ENCODE measurements around the gene ST6GALNAC6. TPM values are rescaled to one million over a fixed set of nuclear protein-coding genes. Genes with fewer than 3 reads are reported as not detected.

The ST6GALNAC6 gene
- total and polyA plus RNA-seq, 12 donors: 32.8 to 52.0 (median 42.5) TPM

GRCh38 chr9:127937056-127937387 is 37.6 kb upstream of the ST6GALNAC6 start:
- no peaks in the 10 kb centered on the region for H3K9me3 ChIP-seq
- peak overlapping the region; percentile 60 to 87 (median 76) for H3K4me3 ChIP-seq
- H3K36me3 ChIP-seq: peaks cover 0 to 16% (median 0%) of the 10 kb centered on the region in 9 donors
- WGBS, 2 donors: 14 to 17% methylated on average over 7 of the region's 7 CpGs
- H3K27ac ChIP-seq: peak overlapping the region in 7 of 10 donors; percentile 52 to 88 (median 71)
- intact Hi-C loops (cut with DNase I): no loop called here
- peaks cover 15 to 33% (median 23%) of the 10 kb centered on the region in 9 donors for H3K4me1 ChIP-seq
- DNase-seq (no peak), ATAC-seq (no peak)
- TF ChIP-seq, protein P1, sequence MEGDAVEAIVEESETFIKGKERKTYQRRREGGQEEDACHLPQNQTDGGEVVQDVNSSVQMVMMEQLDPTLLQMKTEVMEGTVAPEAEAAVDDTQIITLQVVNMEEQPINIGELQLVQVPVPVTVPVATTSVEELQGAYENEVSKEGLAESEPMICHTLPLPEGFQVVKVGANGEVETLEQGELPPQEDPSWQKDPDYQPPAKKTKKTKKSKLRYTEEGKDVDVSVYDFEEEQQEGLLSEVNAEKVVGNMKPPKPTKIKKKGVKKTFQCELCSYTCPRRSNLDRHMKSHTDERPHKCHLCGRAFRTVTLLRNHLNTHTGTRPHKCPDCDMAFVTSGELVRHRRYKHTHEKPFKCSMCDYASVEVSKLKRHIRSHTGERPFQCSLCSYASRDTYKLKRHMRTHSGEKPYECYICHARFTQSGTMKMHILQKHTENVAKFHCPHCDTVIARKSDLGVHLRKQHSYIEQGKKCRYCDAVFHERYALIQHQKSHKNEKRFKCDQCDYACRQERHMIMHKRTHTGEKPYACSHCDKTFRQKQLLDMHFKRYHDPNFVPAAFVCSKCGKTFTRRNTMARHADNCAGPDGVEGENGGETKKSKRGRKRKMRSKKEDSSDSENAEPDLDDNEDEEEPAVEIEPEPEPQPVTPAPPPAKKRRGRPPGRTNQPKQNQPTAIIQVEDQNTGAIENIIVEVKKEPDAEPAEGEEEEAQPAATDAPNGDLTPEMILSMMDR (IDR thresholded peaks at IDR 0.05): no peak
- no peaks in the 10 kb centered on the region for H3K27me3 ChIP-seq

- ATAC-seq: no peak
- Histone ChIP-seq H3K4me1 (peaks cover 18 to 37% (median 25%) of the 10 kb centered on the region in 9 donors), H3K27me3 (peaks cover 0 to under 1% (median 0%) of the 10 kb centered on the region in 7 donors), H3K36me3 (peaks cover 0 to 10% (median 0%) of the 10 kb centered on the region in 9 donors), H3K9me3 (no peaks in the 10 kb centered on the region), H3K27ac (peak overlapping the region in 1 of 10 donors; percentile 88), H3K4me3 (peak overlapping the region in 7 of 10 donors; percentile 60 to 87 (median 76))
- 74 to 76% methylated on average over 14 of the region's 14 CpGs for WGBS, 2 donors
- intact Hi-C loops (cut with DNase I): no loop called here
- TF ChIP-seq, protein P1 (IDR thresholded peaks at IDR 0.05): no peak
- DNase-seq: peak in 1 of 2 donors; percentile 8
Measured at GRCh38 chr9:127936347-127936852, 37.0 kb upstream of the ST6GALNAC6 start.

DNA sequence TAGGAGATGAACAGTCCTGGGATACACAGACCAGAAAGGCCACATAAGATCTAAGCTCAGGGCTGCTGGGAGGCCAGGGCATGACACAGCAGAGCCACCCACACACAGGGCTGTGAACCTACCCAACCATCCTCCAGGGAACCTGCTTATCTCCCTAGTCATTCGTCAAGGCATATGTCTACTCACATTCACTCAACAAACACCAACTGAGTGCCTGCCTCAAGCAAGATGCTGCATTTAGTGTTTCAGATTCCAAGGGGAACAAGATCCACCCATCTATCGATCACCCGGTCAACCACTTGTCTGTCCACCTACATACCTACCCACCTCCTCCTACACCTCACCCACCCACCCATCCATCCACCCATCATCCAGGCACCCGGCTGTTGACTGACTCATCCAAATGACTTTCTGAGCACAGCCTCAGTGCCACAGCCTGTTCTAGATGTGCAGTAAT is 36.4 kb upstream of the ST6GALNAC6 start:
- TF ChIP-seq, protein P1 (IDR thresholded peaks at IDR 0.05): no peak
- Histone ChIP-seq H3K27me3 (peaks cover 0 to 7% (median 0%) of the 10 kb centered on the region in 7 donors), H3K9me3 (no peaks in the 10 kb centered on the region), H3K4me1 (peaks cover 23 to 43% (median 31%) of the 10 kb centered on the region in 9 donors), H3K27ac (no peak overlapping the region), H3K4me3 (peak overlapping the region in 1 of 10 donors; percentile 81), H3K36me3 (peaks cover 0 to 10% (median 0%) of the 10 kb centered on the region in 9 donors)
- 85% methylated on average over 4 of the region's 4 CpGs for WGBS, 2 donors
- intact Hi-C loops (cut with DNase I): no loop called here
- DNase-seq: peak in 1 of 2 donors; percentile 3
- no peak for ATAC-seq

DNA sequence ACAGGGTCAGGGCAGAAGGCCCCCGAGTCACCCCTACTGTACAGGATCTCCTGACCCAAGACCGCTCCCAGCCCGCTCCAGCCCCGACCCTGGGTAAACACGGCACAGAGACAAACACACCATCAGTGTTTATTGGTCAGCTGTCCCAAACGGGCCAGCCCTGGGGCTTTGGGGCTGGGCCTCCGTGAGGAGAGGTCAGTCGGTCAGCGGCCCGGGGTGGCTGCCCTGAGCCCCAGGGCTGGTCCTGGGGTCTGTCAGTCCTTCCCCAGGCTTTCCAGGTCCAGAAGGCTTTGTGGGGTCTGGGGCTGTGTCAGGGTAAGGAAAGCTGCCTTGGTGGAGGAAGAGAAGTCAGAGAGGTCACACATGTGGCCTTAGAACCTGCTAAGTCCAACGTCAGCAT is 35.6 kb upstream of the ST6GALNAC6 start:
- Histone ChIP-seq H3K4me1 (peaks cover 28 to 51% (median 37%) of the 10 kb centered on the region in 9 donors), H3K4me3 (no peak overlapping the region), H3K9me3 (no peaks in the 10 kb centered on the region), H3K27me3 (peaks cover 0 to 15% (median 0%) of the 10 kb centered on the region in 7 donors), H3K36me3 (peaks cover 0 to 10% (median 0%) of the 10 kb centered on the region in 9 donors), H3K27ac (no peak overlapping the region)
- 72 to 79% methylated on average over 11 of the region's 11 CpGs for WGBS, 2 donors
- TF ChIP-seq, protein P1 (IDR thresholded peaks at IDR 0.05): no peak
- ATAC-seq (no peak), DNase-seq (peak in 1 of 2 donors; percentile 10)
- intact Hi-C loops (cut with DNase I): no loop called here
